DOHH2 (cell line): ENCODE results near the gene LBX1.

Experiments
- H3F3A ChIP-seq: fragments of 200-600 bp; sonication (generic), shearing (Covaris generic); 2 replicates; pipeline ENCODE4 v1.6.0; 2016; ENCODE audit warnings: antibody characterized with exemption, mild to moderate bottlenecking; ENCODE audit not compliant: control insufficient read depth, insufficient read depth
- H3K27ac ChIP-seq: fragments of 200-600 bp; sonication (generic); 2 replicates; pipeline ENCODE4 v1.5.1; 2014; ENCODE audit warnings: low read depth, mild to moderate bottlenecking, low read length, moderate library complexity
- H3K27me3 ChIP-seq: fragments of 200-600 bp; sonication (generic); 2 replicates; pipeline ENCODE4 v1.6.1; 2014; ENCODE audit warnings: mild to moderate bottlenecking, low read length, mixed read lengths; ENCODE audit not compliant: control insufficient read depth
- H3K36me3 ChIP-seq: fragments of 200-600 bp; sonication (generic); 2 replicates; pipeline ENCODE4 v1.6.1; 2014; ENCODE audit warnings: mild to moderate bottlenecking, low read length, moderate library complexity, mixed read lengths; ENCODE audit not compliant: control insufficient read depth
- H3K4me1 ChIP-seq: fragments of 200-600 bp; sonication (generic); 2 replicates; pipeline ENCODE4 v1.6.1; 2014; ENCODE audit warnings: mild to moderate bottlenecking, low read length, mixed read lengths; ENCODE audit not compliant: control insufficient read depth
- H3K4me2 ChIP-seq: fragments of 200-600 bp; sonication (generic); 2 replicates; pipeline ENCODE4 v1.6.0; 2014; ENCODE audit warnings: mild to moderate bottlenecking, low read length, moderate library complexity
- H3K4me3 ChIP-seq: fragments of 200-600 bp; sonication (generic); 2 replicates; pipeline ENCODE4 v1.5.1; 2014; ENCODE audit warnings: mild to moderate bottlenecking, low read length, mixed read lengths
- H3K79me2 ChIP-seq: fragments of 200-600 bp; sonication (generic); 2 replicates; pipeline ENCODE4 v1.6.1; 2014; ENCODE audit warnings: mild to moderate bottlenecking, low read length, mixed read lengths; ENCODE audit not compliant: control insufficient read depth
- H3K9me2 ChIP-seq: fragments of 200-600 bp; sonication (generic); replicated peaks from 2 replicates; pipeline ENCODE4 v1.6.1; 2014; ENCODE audit warnings: mild to moderate bottlenecking, low read length, mixed read lengths; ENCODE audit not compliant: control insufficient read depth
- H3K9me3 ChIP-seq: fragments of 200-600 bp; sonication (generic); 2 replicates; pipeline ENCODE4 v1.6.1; 2014; ENCODE audit warnings: antibody characterized with exemption, low read length, mixed read lengths; ENCODE audit not compliant: control insufficient read depth, insufficient read depth
- H4K20me1 ChIP-seq: fragments of 200-600 bp; sonication (generic); 2 replicates; pipeline ENCODE4 v1.6.0; 2014; ENCODE audit warnings: low read depth, mild to moderate bottlenecking, antibody characterized with exemption, low read length, moderate library complexity; ENCODE audit not compliant: control insufficient read depth, insufficient read depth
- CTCF ChIP-seq: fragments of 200-600 bp; sonication (generic); IDR thresholded peaks from one replicate; pipeline ENCODE4 v1.5.1; 2014; ENCODE audit warnings: antibody characterized with exemption, mild to moderate bottlenecking, low read depth, low read length; ENCODE audit not compliant: poor library complexity, severe bottlenecking
- EZH2phosphoT487 ChIP-seq: fragments of 200-600 bp; sonication (generic); IDR thresholded peaks from 2 replicates; pipeline ENCODE4 v1.6.1; 2017; ENCODE audit warnings: borderline replicate concordance, mild to moderate bottlenecking, antibody characterized with exemption, low read length, moderate library complexity, mixed read lengths

The LBX1 gene

GRCh38 chr10:101272229-101272868, 43.1 kb upstream of the LBX1 start:
- Histone ChIP-seq H3K9me3 (no peaks in the 10 kb centered on the region), H3K4me2 (no peak overlapping the region), H4K20me1 (no peaks in the 10 kb centered on the region), H3K36me3 (no peaks in the 10 kb centered on the region), H3K79me2 (no peaks in the 10 kb centered on the region), H3K27ac (no peak overlapping the region), H3F3A (no peaks in the 10 kb centered on the region), H3K27me3 (peaks cover 7% of the 10 kb centered on the region; the same call in 1 of the 2 replicates), H3K9me2 (no peaks in the 10 kb centered on the region), H3K4me1 (no peaks in the 10 kb centered on the region), H3K4me3 (no peak overlapping the region)
- TF ChIP-seq CTCF (peak; percentile 83), EZH2phosphoT487 (no peak)

GRCh38 chr10:101270763-101271162, 41.5 kb upstream of the LBX1 start:
- H3K36me3 ChIP-seq: no peaks in the 10 kb centered on the region
- no peaks in the 10 kb centered on the region for H3K9me3 ChIP-seq
- H3F3A ChIP-seq: no peaks in the 10 kb centered on the region
- no peaks in the 10 kb centered on the region for H4K20me1 ChIP-seq
- H3K9me2 ChIP-seq: no peaks in the 10 kb centered on the region
- no peak overlapping the region for H3K4me3 ChIP-seq
- no peaks in the 10 kb centered on the region for H3K79me2 ChIP-seq
- H3K27me3 ChIP-seq: peaks cover 4% of the 10 kb centered on the region; the same call in 1 of the 2 replicates
- TF ChIP-seq CTCF: no peak
- no peak for TF ChIP-seq EZH2phosphoT487
- H3K4me2 ChIP-seq: no peak overlapping the region
- H3K27ac ChIP-seq: no peak overlapping the region
- no peaks in the 10 kb centered on the region for H3K4me1 ChIP-seq

- Histone ChIP-seq H3K27ac (no peak overlapping the region), H3K4me2 (no peak overlapping the region)
Measured at GRCh38 chr10:101267776-101268175, 38.5 kb upstream of the LBX1 start.

More at GRCh38 chr10:101267776-101268175, 38.5 kb upstream of the LBX1 start:
- no peaks in the 10 kb centered on the region for H3K79me2 ChIP-seq
- TF ChIP-seq EZH2phosphoT487 (no peak), CTCF (no peak)
- H3K9me3 ChIP-seq: no peaks in the 10 kb centered on the region
- no peaks in the 10 kb centered on the region for H3F3A ChIP-seq
- H3K4me3 ChIP-seq: no peak overlapping the region
- H3K36me3 ChIP-seq: no peaks in the 10 kb centered on the region
- no peaks in the 10 kb centered on the region for H4K20me1 ChIP-seq
- no peaks in the 10 kb centered on the region for H3K4me1 ChIP-seq
- H3K27me3 ChIP-seq: peaks cover 4% of the 10 kb centered on the region; the same call in 1 of the 2 replicates
- H3K9me2 ChIP-seq: no peaks in the 10 kb centered on the region
